ENCODE results near the gene RPS6KL1. TPM values are rescaled to one million over a fixed set of nuclear protein-coding genes. Genes with fewer than 3 reads are reported as not detected.

RPS6KL1 gene
- total RNA-seq, 1 donor from 2014 or later = 21.4 TPM

DNA sequence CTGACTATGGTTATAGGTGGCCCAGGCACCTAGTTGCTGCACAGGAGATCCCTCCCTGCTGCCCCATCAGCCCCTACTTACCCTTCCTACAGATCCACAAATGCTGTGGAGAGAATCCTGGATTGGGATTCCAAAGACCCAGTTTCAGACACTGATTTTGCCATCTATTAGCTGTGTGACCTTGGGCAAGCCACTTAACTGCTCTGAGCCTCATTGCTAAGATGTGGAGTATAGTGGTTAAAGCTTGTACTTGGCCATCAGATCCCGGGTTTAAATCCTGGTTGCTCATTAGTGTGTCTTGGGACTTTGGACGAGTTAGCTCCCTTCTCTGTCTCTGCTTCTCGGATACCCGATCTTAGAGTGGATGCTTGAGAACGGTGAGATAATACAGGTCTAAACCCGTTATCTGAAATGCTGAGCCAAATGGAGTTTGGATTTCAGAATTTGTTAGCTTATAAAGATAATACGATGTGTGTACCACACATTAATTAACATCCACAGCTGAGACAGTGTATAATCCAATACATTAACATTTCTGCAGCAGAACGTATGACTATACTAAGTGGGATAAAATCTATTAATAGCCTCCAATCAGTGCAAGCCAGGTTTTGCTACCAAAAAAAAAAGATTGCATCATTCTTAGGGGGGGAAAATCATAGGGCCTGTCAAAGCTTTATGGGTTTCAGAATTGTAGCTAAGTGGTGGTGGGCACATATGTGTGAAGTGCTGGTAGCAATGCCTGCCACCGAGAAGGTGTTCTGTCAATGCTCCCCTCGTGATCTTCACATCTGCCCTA is 63.1 kb downstream of the RPS6KL1 start:
- no peak for DNase-seq (ENCODE audit: low spot score)

DNA sequence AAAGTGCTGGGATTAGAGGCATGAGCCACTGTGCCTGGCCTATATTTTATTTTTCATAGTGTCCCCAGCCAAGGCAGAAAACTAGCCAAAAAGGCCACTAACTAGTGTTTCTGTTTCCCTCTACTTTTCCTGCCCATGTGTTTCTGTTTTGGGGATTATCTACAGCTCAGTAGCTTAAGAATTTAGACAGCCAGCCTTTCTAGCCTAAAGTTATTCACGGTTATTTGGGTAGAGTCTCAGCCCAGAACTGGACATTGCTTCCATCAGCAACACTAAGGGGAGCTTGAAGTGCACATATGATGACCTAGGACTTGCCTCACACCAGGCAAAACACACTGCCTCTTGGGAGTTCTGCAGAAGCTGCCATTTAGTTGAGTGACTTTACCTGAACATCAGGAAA is 65.0 kb downstream of the RPS6KL1 start:
- no peak for DNase-seq (ENCODE audit: low spot score)

DNA sequence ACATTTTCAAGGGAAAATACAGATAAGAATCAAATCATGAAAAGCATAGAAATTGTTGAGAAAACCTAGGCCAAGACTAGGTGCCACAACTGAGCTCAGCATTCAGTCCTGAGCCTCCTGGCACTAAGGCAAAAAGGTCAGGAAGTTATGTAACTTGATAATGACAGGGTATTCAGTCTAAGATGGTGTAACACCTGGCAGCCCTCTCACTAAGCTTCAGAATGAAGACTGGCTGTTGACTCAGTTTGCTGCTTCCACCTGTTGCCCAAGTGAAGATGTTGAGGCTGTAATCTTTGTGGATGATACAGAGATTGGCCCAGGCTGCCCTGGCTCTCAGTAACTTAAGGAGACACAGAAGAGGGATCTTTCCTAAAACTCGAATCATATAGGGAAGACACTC is 66.7 kb downstream of the RPS6KL1 start:
- no peak for DNase-seq (ENCODE audit: low spot score)

DNA sequence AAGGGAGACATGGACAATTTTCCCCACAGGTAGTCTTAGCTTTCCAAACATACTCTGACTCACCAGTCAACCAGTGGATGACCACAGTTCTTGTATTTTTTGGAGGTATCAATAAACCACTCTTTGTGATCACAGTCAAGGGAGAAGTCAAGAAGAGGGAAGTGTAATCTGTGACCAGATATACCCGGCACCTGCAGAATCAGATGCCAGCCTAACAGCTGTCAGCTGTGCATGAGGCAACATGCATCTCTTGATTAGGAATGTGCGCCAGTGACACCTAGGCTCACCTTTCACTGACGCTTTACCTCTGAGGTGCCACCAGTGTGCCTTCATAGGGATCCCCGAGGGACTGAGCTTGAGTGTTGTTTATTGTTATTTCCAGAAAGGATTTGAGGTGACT is 67.1 kb downstream of the RPS6KL1 start:
- no peak for DNase-seq (ENCODE audit: low spot score)

DNA sequence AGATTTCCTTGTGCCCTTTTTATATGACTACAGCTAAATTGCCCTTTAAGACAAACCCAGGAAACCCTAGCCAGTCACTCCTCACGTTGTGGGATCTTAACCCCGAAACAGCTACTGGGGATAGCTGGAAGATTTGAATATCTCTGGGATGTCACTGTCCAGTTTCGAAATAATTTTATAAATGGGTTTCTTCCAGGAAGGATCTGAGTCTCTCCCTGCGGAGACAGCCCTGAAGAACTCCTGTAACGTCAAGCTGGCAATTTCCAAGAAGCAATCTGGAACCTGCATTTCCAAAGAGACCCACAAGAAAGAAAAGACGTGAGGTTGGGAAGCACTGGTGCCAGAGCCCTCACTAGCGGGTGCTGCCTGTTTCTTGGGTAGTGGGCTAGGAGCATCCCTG is 68.0 kb downstream of the RPS6KL1 start:
- no peak for DNase-seq (ENCODE audit: low spot score)

Other genes with a start within 250 kb of the RPS6KL1 start
- gene AREL1, start 210.2 kb downstream of the RPS6KL1 start, total RNA-seq (ENCODE audit: insufficient read depth, low replicate concordance) = 13.2 TPM
- 15.4 TPM for gene FCF1, start 210.1 kb downstream of the RPS6KL1 start, total RNA-seq (ENCODE audit: insufficient read depth, low replicate concordance)
- 51.5 TPM for gene YLPM1, start 159.9 kb downstream of the RPS6KL1 start, total RNA-seq (ENCODE audit: insufficient read depth, low replicate concordance)
- 0.72 TPM for gene PROX2, start 47.1 kb downstream of the RPS6KL1 start, total RNA-seq (ENCODE audit: insufficient read depth, low replicate concordance)
- 55.4 TPM for gene DLST, start 41.3 kb downstream of the RPS6KL1 start, total RNA-seq (ENCODE audit: insufficient read depth, low replicate concordance)
- gene PGF, start 32.3 kb upstream of the RPS6KL1 start, total RNA-seq (ENCODE audit: insufficient read depth, low replicate concordance) = 9.4 TPM
- 30.1 TPM for gene EIF2B2, start 79.7 kb upstream of the RPS6KL1 start, total RNA-seq (ENCODE audit: insufficient read depth, low replicate concordance)
- gene MLH3, start 128.2 kb upstream of the RPS6KL1 start, total RNA-seq (ENCODE audit: insufficient read depth, low replicate concordance) = 55.6 TPM
- gene ACYP1, start 140.8 kb upstream of the RPS6KL1 start, total RNA-seq (ENCODE audit: insufficient read depth, low replicate concordance) = 14.2 TPM
- 0.48 TPM for gene ZC2HC1C, start 146.4 kb upstream of the RPS6KL1 start, total RNA-seq (ENCODE audit: insufficient read depth, low replicate concordance)
- 61.9 TPM for gene NEK9, start 203.8 kb upstream of the RPS6KL1 start, total RNA-seq (ENCODE audit: insufficient read depth, low replicate concordance)

Data from umbilical cord (tissue), 2 donors.